ENCODE measurements around the gene RGP1. TPM values are rescaled to one million over a fixed set of nuclear protein-coding genes. Genes with fewer than 3 reads are reported as not detected.

RGP1 gene
- total and polyA plus RNA-seq, 7 experiments from 2014 or later, result 8.8 to 28.8 (median 22.4) TPM

Small RNA genes lying within 50 kb of the gene (microRNA-seq; reads per million reads assigned to microRNA genes)
- gene MIR6852 (ENCODE audit: borderline microRNAs expressed), result not detected
- gene MIR6853 (ENCODE audit: borderline microRNAs expressed), result not detected

Other genes starting within 250 kb of the RGP1 start
- gene TESK1, start 144.0 kb upstream of the RGP1 start, total RNA-seq, result 10 to 100 TPM; 25.4 to 45.5 (median 39.2) TPM
- gene TESK1, start 144.0 kb upstream of the RGP1 start, polyA plus RNA-seq, result 1 to 10 TPM; 3.5 to 7.1 TPM
- 10 to 100 TPM in 1 of 5 experiments, 1 to 10 TPM in 4; 2.7 to 12.1 (median 6.8) TPM for gene CD72, start 130.9 kb upstream of the RGP1 start, total RNA-seq
- gene CD72, start 130.9 kb upstream of the RGP1 start, polyA plus RNA-seq, result under 1 TPM; 0.40 to 0.87 TPM
- 100 to 1,000 TPM in 1 of 5 experiments, 10 to 100 TPM in 4; 16.9 to 225 (median 45.6) TPM for gene SIT1, start 98.4 kb upstream of the RGP1 start, total RNA-seq
- gene SIT1, start 98.4 kb upstream of the RGP1 start, polyA plus RNA-seq, result 100 to 1,000 TPM in 1 of 2 donors, 10 to 100 TPM in 1; 97.4 to 162 TPM
- gene RMRP, start 91.3 kb upstream of the RGP1 start, total RNA-seq, result over 10,000 TPM in 1 of 5 experiments, 1,000 to 10,000 TPM in 4; 5,750 to 11,273 (median 9,225) TPM
- gene RMRP, start 91.3 kb upstream of the RGP1 start, polyA plus RNA-seq, result 10 to 100 TPM in 1 of 2 donors, not detected in 1; 49.2 TPM
- gene CCDC107, start 91.0 kb upstream of the RGP1 start, total RNA-seq, result 10 to 100 TPM; 12.0 to 37.4 (median 16.4) TPM
- gene CCDC107, start 91.0 kb upstream of the RGP1 start, polyA plus RNA-seq, result 10 to 100 TPM; 49.1 to 65.7 TPM
- 10 to 100 TPM in 1 of 5 experiments, 1 to 10 TPM in 1, under 1 TPM in 1, not detected in 2; 0.11 to 10.4 (median 1.0) TPM for gene ARHGEF39, start 84.1 kb upstream of the RGP1 start, total RNA-seq
- gene ARHGEF39, start 84.1 kb upstream of the RGP1 start, polyA plus RNA-seq, result under 1 TPM; 0.12 to 0.44 TPM
- under 1 TPM in 1 of 5 experiments, not detected in 4; 0.36 TPM for gene CA9, start 75.4 kb upstream of the RGP1 start, total RNA-seq
- gene CA9, start 75.4 kb upstream of the RGP1 start, polyA plus RNA-seq, result not detected
- gene TPM2, start 59.4 kb upstream of the RGP1 start, total RNA-seq, result 100 to 1,000 TPM in 2 of 5 experiments, 10 to 100 TPM in 3; 15.0 to 136 (median 47.6) TPM
- gene TPM2, start 59.4 kb upstream of the RGP1 start, polyA plus RNA-seq, result under 1 TPM in 1 of 2 donors, not detected in 1; 0.87 TPM
- gene TLN1, start 17.1 kb upstream of the RGP1 start, total RNA-seq, result 100 to 1,000 TPM; 191 to 369 (median 241) TPM
- gene TLN1, start 17.1 kb upstream of the RGP1 start, polyA plus RNA-seq, result 100 to 1,000 TPM in 1 of 2 donors, 10 to 100 TPM in 1; 33.8 to 112 TPM
- 10 to 100 TPM; 13.4 to 22.1 (median 20.9) TPM for gene CREB3, start 16.6 kb upstream of the RGP1 start, total RNA-seq
- 10 to 100 TPM; 33.2 to 40.2 TPM for gene CREB3, start 16.6 kb upstream of the RGP1 start, polyA plus RNA-seq
- 10 to 100 TPM; 22.7 to 55.4 (median 49.9) TPM for gene GBA2, start 59 bp upstream of the RGP1 start, total RNA-seq
- 10 to 100 TPM; 18.0 to 24.3 TPM for gene GBA2, start 59 bp upstream of the RGP1 start, polyA plus RNA-seq
- gene MSMP, start 5.0 kb downstream of the RGP1 start, total RNA-seq, result under 1 TPM in 3 of 5 experiments, not detected in 2; 0.48 to 0.84 (median 0.61) TPM
- gene MSMP, start 5.0 kb downstream of the RGP1 start, polyA plus RNA-seq, result not detected
- gene NPR2, start 42.3 kb downstream of the RGP1 start, total RNA-seq, result 10 to 100 TPM in 3 of 5 experiments, 1 to 10 TPM in 2; 3.1 to 22.2 (median 11.2) TPM
- 1 to 10 TPM; 1.0 to 1.2 TPM for gene NPR2, start 42.3 kb downstream of the RGP1 start, polyA plus RNA-seq
- 1 to 10 TPM; 2.1 to 9.1 (median 3.2) TPM for gene SPAG8, start 63.0 kb downstream of the RGP1 start, total RNA-seq
- gene SPAG8, start 63.0 kb downstream of the RGP1 start, polyA plus RNA-seq, result 1 to 10 TPM; 1.2 to 1.9 TPM
- gene HINT2, start 65.8 kb downstream of the RGP1 start, total RNA-seq, result 10 to 100 TPM; 14.3 to 50.7 (median 22.2) TPM
- gene HINT2, start 65.8 kb downstream of the RGP1 start, polyA plus RNA-seq, result 10 to 100 TPM; 63.5 to 74.5 TPM
- under 1 TPM in 1 of 5 experiments, not detected in 4; 0.32 TPM for gene FAM221B, start 79.4 kb downstream of the RGP1 start, total RNA-seq
- not detected for gene FAM221B, start 79.4 kb downstream of the RGP1 start, polyA plus RNA-seq
- gene TMEM8B, start 79.9 kb downstream of the RGP1 start, total RNA-seq, result 10 to 100 TPM in 4 of 5 experiments, 1 to 10 TPM in 1; 3.9 to 11.6 (median 10.6) TPM
- 1 to 10 TPM; 3.0 to 3.5 TPM for gene TMEM8B, start 79.9 kb downstream of the RGP1 start, polyA plus RNA-seq
- gene OR13J1, start 121.1 kb downstream of the RGP1 start, total RNA-seq, result not detected
- gene OR13J1, start 121.1 kb downstream of the RGP1 start, polyA plus RNA-seq, result not detected
- gene HRCT1, start 156.9 kb downstream of the RGP1 start, total RNA-seq, result not detected
- gene HRCT1, start 156.9 kb downstream of the RGP1 start, polyA plus RNA-seq, result not detected
- gene SPAAR, start 160.2 kb downstream of the RGP1 start, total RNA-seq, result not detected
- not detected for gene SPAAR, start 160.2 kb downstream of the RGP1 start, polyA plus RNA-seq
- gene OR2S2, start 208.9 kb downstream of the RGP1 start, total RNA-seq, result not detected
- not detected for gene OR2S2, start 208.9 kb downstream of the RGP1 start, polyA plus RNA-seq